Panc1 (cell line): ENCODE data around the gene CEBPE. TPM values are rescaled to one million over a fixed set of nuclear protein-coding genes. Genes with fewer than 3 reads are reported as not detected.

Source experiments
- ATAC-seq: fragments of 200-7000 bp; cut with Tn5 transposase; 2 replicates; pipeline ENCODE4 v1.9.1; 2020; ENCODE audit warnings: mild to moderate bottlenecking, moderate library complexity
- BruUV-seq: library from RNA; stranded (reverse); fragments of 400-500 nt; replicated peaks from 2 replicates; lab custom pipeline; 2021; lab: Mats Ljungman, UMichigan
- CTCF ChIA-PET: fragments of 300-600 bp; sonication (Branson Sonifier 250); formaldehyde crosslinking; loops from one replicate; lab custom pipeline; 2022; ENCODE audit warnings: antibody characterized with exemption; lab: Charles Lee
- POLR2A ChIA-PET: fragments of 300-600 bp; sonication (Branson Sonifier 250); formaldehyde crosslinking; loops from one replicate; lab custom pipeline; 2022; ENCODE audit warnings: antibody characterized with exemption; lab: Charles Lee
- DNase-seq: peaks from one replicate; pipeline ENCODE4 v3.0.0-alpha.2; 2010; ENCODE audit warnings: low read depth, low spot score
- H3K27ac ChIP-seq: 2 replicates; pipeline ENCODE4 v1.5.1; 2011; ENCODE audit warnings: mild to moderate bottlenecking, low read length, inconsistent platforms
- H3K27me3 ChIP-seq: fragments of 200-500 bp; sonication (Bioruptor generic); 2 replicates; pipeline ENCODE4 v1.6.0; 2014; ENCODE audit warnings: low read length, inconsistent platforms; ENCODE audit not compliant: control insufficient read depth, insufficient read depth
- H3K36me3 ChIP-seq: fragments of 200-500 bp; sonication (Bioruptor generic); 2 replicates; pipeline ENCODE4 v1.5.1; 2014; ENCODE audit warnings: inconsistent platforms, mild to moderate bottlenecking, low read length, moderate library complexity; ENCODE audit not compliant: control insufficient read depth, insufficient read depth
- H3K4me1 ChIP-seq: 2 replicates; pipeline ENCODE4 v1.5.1; 2011; ENCODE audit warnings: inconsistent platforms, mild to moderate bottlenecking, low read length, moderate library complexity; ENCODE audit not compliant: control insufficient read depth, insufficient read depth
- H3K4me3 ChIP-seq, 2 experiments: 2 replicates each; pipeline ENCODE4 v1.5.1; 2011 to 2012; ENCODE audit warnings: low read depth in 2 of 2, low read length in 2 of 2, mild to moderate bottlenecking in 2 of 2, inconsistent platforms in 1 of 2, moderate library complexity in 1 of 2
- H3K9me3 ChIP-seq: fragments of 200-500 bp; sonication (Bioruptor generic); 2 replicates; pipeline ENCODE4 v1.5.1; 2014; ENCODE audit warnings: low read depth, mild to moderate bottlenecking, inconsistent platforms, low read length, moderate library complexity; ENCODE audit not compliant: control insufficient read depth, insufficient read depth
- CTCF ChIP-seq: fragments of 450-650 bp; IDR thresholded peaks from 2 replicates; pipeline ENCODE4 v1.5.1; 2017; ENCODE audit warnings: mild to moderate bottlenecking
- POLR2AphosphoS5 ChIP-seq: IDR thresholded peaks from 2 replicates; pipeline ENCODE4 v1.6.1; 2012; ENCODE audit warnings: mild to moderate bottlenecking, low read depth, low read length, moderate library complexity
- SIN3A ChIP-seq: IDR thresholded peaks from 2 replicates; pipeline ENCODE4 v1.6.1; 2012; ENCODE audit warnings: low read depth, mild to moderate bottlenecking, low read length, moderate library complexity, borderline replicate concordance; ENCODE audit not compliant: insufficient read depth
- TCF7L2 ChIP-seq: IDR thresholded peaks from 2 replicates; pipeline ENCODE4 v1.6.1; 2011; ENCODE audit warnings: mild to moderate bottlenecking, low read depth, low read length, inconsistent platforms
- in situ Hi-C: cut with HindIII; loops from 2 replicates; pipeline ENCODE4 v1.10.0; 2016; ENCODE audit warnings: low sequenced_read_pairs, low pct_unique_long_range_greater_than_20kb
- intact Hi-C: fragments of 100-400 bp; cut with micrococcal nuclease; formaldehyde crosslinking; loops from one replicate; pipeline ENCODE4 v1.10.0; 2022; ENCODE audit not compliant: unreplicated experiment
- total RNA-seq: library from RNA; stranded (reverse); gene quantifications from one replicate; pipeline ENCODE4 v1.2.1, GENCODE V29; 2021; ENCODE audit not compliant: unreplicated experiment
- TF ChIP-seq, protein P1 (sequence below), 2 experiments: IDR thresholded peaks; 2 replicates each; pipeline ENCODE4 v1.6.1; 2011 to 2012; ENCODE audit warnings: low read depth in 2 of 2, control low read depth in 1 of 2, low read length in 1 of 2, mild to moderate bottlenecking in 1 of 2, moderate library complexity in 1 of 2; ENCODE audit not compliant: insufficient read depth in 1 of 2

Gene CEBPE
- total RNA-seq, 1 experiment from 2014 or later, result not detected

DNA sequence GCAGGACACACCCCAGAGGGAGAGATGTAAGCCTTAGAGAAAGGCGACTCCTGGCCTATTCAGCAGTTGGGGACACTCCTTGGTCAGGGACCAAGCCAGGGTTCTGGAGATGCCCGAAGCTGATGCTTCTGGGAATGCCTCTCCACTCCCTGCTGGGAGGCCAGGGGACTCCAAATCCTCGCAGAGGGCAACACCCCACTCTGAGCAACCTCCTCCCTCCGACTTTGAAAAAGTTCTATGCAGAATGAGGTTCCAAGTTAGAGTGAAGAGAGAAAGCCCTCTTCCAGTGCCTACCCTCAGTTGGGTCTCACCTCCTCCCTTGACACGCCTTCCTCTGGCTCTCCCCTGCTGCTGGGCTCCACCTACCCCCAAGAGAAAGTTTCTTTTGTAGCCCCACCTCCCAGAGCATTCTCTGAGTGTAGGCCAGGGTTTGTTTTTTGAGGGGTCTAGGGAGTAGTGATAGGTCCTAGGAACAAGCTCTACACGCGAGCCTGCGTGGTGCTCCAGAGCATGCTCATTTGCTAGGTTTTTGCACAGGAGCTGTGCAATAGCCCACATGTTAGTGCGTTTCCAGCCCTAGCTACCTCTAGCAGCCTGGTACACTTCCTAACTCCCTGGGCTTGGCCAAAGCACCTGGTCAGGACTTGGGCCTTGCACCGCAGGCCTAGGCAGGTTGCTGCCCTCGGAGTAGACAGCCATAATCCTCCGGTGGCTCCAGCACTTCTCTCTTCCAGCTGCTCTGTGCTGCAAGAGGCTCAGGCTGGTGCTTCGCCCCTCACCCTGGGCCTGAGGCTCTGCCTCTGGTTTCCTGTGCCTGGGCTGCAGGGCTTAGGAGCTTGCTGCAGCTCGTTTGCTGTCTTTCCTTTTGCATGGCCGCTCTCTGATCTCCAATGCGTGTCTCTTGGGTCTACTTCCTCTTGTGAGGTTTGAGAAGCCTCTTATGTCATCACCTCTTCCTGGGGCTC lies 590 bp upstream of the CEBPE start:
- Histone ChIP-seq H3K9me3 (no peaks in the 10 kb centered on the region), H3K36me3 (no peaks in the 10 kb centered on the region), H3K4me3 (no peak overlapping the region), H3K4me1 (no peaks in the 10 kb centered on the region), H3K27me3 (no peaks in the 10 kb centered on the region), H3K27ac (no peak overlapping the region)
- intact Hi-C loops (loop anchor here (1.0 kb wide), 1 partner anchor 68 kb away; no protein-coding TSS in a partner anchor), in situ Hi-C loops (no loop called here)
- ATAC-seq (no peak), DNase-seq (no peak)
- ChIA-PET CTCF (interaction anchor here (0.7 to 3.2 kb wide), 4 partner anchors 62 to 149 kb away, joined by 3 to 30 read pairs (median 14); partner anchors contain the start of gene SLC7A8), POLR2A (no interaction called here)
- TF ChIP-seq TCF7L2, result no peak
- no peak for TF ChIP-seq SIN3A
- TF ChIP-seq, protein P1, sequence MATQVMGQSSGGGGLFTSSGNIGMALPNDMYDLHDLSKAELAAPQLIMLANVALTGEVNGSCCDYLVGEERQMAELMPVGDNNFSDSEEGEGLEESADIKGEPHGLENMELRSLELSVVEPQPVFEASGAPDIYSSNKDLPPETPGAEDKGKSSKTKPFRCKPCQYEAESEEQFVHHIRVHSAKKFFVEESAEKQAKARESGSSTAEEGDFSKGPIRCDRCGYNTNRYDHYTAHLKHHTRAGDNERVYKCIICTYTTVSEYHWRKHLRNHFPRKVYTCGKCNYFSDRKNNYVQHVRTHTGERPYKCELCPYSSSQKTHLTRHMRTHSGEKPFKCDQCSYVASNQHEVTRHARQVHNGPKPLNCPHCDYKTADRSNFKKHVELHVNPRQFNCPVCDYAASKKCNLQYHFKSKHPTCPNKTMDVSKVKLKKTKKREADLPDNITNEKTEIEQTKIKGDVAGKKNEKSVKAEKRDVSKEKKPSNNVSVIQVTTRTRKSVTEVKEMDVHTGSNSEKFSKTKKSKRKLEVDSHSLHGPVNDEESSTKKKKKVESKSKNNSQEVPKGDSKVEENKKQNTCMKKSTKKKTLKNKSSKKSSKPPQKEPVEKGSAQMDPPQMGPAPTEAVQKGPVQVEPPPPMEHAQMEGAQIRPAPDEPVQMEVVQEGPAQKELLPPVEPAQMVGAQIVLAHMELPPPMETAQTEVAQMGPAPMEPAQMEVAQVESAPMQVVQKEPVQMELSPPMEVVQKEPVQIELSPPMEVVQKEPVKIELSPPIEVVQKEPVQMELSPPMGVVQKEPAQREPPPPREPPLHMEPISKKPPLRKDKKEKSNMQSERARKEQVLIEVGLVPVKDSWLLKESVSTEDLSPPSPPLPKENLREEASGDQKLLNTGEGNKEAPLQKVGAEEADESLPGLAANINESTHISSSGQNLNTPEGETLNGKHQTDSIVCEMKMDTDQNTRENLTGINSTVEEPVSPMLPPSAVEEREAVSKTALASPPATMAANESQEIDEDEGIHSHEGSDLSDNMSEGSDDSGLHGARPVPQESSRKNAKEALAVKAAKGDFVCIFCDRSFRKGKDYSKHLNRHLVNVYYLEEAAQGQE (IDR thresholded peaks at IDR 0.05; ENCODE audit: insufficient read depth in 1 of 2, low read depth in 2 of 2, low read length in 1 of 2), result no peak
- no peak for TF ChIP-seq POLR2AphosphoS5
- TF ChIP-seq CTCF, result no peak
- no TSS peak for BruUV-seq

DNA sequence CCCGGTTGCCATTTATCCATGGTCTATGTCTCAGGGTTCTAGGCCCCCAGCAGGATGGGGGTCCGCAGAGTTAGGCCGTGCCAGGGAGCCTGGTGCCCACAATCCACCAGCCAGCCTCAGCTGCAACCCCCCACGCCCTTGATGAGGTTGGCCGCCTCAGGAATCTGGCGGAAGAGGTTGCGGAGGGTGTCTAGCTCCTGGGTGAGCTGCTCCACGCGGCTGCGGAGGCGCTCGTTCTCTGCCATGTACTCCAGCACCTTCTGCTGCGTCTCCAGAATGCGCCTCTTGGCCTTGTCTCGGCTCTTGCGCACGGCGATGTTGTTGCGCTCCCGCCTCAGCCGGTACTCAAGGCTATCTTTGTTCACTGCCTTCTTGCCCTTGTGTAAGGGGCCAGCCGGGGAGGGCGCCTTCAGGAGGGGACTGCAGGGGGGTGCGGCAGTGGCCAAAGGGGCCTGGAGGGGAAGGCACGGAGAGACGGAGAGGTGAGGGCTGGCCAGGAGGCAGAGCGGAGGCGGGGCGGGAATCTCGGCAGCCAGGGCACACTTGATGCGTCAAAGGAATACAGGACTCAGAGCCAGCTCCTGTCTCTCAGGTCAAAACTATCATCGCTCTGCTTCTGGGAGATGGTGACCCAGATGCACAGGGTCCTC lies 1.6 kb downstream of the CEBPE start:
- Histone ChIP-seq H3K27ac (no peak overlapping the region), H3K27me3 (no peaks in the 10 kb centered on the region), H3K4me1 (no peaks in the 10 kb centered on the region), H3K36me3 (no peaks in the 10 kb centered on the region), H3K9me3 (no peaks in the 10 kb centered on the region), H3K4me3 (no peak overlapping the region)
- in situ Hi-C loops (no loop called here), intact Hi-C loops (no loop called here)
- DNase-seq (no peak), ATAC-seq (no peak)
- BruUV-seq, result no TSS peak
- POLR2A ChIA-PET, result no interaction called here
- CTCF ChIA-PET, result no interaction called here
- TF ChIP-seq POLR2AphosphoS5, result no peak
- TF ChIP-seq SIN3A, result no peak
- TF ChIP-seq CTCF, result no peak
- TF ChIP-seq, protein P1 (IDR thresholded peaks at IDR 0.05; ENCODE audit: insufficient read depth in 1 of 2, low read depth in 2 of 2, low read length in 1 of 2), result no peak
- TF ChIP-seq TCF7L2, result no peak
